Measurements from ENCODE around the gene TMEM51. TPM values are rescaled to one million over a fixed set of nuclear protein-coding genes. Genes with fewer than 3 reads are reported as not detected.

TMEM51 gene
- total RNA-seq, 1 experiment from 2014 or later, result 10.4 TPM

DNA sequence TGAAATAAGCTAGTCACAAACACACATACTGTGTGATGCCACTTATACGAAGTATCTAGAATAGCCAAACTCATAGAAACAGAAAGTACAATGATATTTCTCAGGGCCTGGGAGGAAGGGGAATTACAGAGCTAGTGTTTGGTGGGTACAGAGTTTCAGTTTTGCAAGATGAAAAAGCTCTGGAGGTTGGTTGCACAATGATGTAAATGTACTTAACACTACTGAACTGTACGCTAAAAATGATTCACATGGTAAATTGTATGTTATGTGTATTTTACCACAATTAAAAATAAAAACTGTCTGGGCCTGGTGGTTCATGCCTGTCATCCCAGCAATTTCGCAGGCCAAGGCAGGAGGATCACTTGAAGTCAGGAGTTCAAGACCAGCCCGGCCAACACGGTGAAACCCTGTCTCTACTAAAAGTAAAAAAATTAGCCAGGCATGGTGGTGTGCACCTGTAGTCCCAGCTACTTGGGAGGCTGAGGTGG is 78.2 kb downstream of the TMEM51 start:
- no peaks in the 10 kb centered on the region for H3K9me3 Mint-ChIP-seq
- H3K27ac Mint-ChIP-seq, result no peak overlapping the region
- H3K27me3 Mint-ChIP-seq (ENCODE audit: low read depth), result peaks cover 3% of the 10 kb centered on the region; the same call in 1 of the 2 replicates
- DNase-seq (ENCODE audit: low spot score) (no peak), ATAC-seq (no peak)
- CTCF ChIA-PET, result no interaction called here
- peaks cover 11% of the 10 kb centered on the region for H3K4me1 Mint-ChIP-seq
- no peak overlapping the region for H3K4me3 Mint-ChIP-seq
- POLR2A ChIA-PET, result no interaction called here
- TF ChIP-seq RORB (CRISPR knock-in tag; IDR thresholded peaks at IDR 0.05) (no peak), ZNF232 (CRISPR knock-in tag; IDR thresholded peaks at IDR 0.05) (no peak), FOXP1 (CRISPR knock-in tag; IDR thresholded peaks at IDR 0.05; ENCODE audit: borderline replicate concordance) (no peak), SP1 (CRISPR knock-in tag; conservative IDR thresholded peaks at IDR 0.05) (no peak), MYBL2 (CRISPR knock-in tag; IDR thresholded peaks at IDR 0.05) (no peak), GTF2I (CRISPR knock-in tag; conservative IDR thresholded peaks at IDR 0.05) (no peak), ESRRA (CRISPR knock-in tag; IDR thresholded peaks at IDR 0.05; ENCODE audit: borderline replicate concordance) (no peak), ZNF425 (CRISPR knock-in tag; conservative IDR thresholded peaks at IDR 0.05) (no peak), ETV6 (CRISPR knock-in tag; IDR thresholded peaks at IDR 0.05) (no peak), EMX1 (CRISPR knock-in tag; IDR thresholded peaks at IDR 0.05) (no peak)
- TF ChIP-seq, protein P1, sequence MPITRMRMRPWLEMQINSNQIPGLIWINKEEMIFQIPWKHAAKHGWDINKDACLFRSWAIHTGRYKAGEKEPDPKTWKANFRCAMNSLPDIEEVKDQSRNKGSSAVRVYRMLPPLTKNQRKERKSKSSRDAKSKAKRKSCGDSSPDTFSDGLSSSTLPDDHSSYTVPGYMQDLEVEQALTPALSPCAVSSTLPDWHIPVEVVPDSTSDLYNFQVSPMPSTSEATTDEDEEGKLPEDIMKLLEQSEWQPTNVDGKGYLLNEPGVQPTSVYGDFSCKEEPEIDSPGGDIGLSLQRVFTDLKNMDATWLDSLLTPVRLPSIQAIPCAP (CRISPR knock-in tag; IDR thresholded peaks at IDR 0.05), result no peak
- TF ChIP-seq, protein P2, sequence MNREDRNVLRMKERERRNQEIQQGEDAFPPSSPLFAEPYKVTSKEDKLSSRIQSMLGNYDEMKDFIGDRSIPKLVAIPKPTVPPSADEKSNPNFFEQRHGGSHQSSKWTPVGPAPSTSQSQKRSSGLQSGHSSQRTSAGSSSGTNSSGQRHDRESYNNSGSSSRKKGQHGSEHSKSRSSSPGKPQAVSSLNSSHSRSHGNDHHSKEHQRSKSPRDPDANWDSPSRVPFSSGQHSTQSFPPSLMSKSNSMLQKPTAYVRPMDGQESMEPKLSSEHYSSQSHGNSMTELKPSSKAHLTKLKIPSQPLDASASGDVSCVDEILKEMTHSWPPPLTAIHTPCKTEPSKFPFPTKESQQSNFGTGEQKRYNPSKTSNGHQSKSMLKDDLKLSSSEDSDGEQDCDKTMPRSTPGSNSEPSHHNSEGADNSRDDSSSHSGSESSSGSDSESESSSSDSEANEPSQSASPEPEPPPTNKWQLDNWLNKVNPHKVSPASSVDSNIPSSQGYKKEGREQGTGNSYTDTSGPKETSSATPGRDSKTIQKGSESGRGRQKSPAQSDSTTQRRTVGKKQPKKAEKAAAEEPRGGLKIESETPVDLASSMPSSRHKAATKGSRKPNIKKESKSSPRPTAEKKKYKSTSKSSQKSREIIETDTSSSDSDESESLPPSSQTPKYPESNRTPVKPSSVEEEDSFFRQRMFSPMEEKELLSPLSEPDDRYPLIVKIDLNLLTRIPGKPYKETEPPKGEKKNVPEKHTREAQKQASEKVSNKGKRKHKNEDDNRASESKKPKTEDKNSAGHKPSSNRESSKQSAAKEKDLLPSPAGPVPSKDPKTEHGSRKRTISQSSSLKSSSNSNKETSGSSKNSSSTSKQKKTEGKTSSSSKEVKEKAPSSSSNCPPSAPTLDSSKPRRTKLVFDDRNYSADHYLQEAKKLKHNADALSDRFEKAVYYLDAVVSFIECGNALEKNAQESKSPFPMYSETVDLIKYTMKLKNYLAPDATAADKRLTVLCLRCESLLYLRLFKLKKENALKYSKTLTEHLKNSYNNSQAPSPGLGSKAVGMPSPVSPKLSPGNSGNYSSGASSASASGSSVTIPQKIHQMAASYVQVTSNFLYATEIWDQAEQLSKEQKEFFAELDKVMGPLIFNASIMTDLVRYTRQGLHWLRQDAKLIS (CRISPR knock-in tag; IDR thresholded peaks at IDR 0.05; ENCODE audit: borderline replicate concordance), result no peak
- TF ChIP-seq, protein P3, sequence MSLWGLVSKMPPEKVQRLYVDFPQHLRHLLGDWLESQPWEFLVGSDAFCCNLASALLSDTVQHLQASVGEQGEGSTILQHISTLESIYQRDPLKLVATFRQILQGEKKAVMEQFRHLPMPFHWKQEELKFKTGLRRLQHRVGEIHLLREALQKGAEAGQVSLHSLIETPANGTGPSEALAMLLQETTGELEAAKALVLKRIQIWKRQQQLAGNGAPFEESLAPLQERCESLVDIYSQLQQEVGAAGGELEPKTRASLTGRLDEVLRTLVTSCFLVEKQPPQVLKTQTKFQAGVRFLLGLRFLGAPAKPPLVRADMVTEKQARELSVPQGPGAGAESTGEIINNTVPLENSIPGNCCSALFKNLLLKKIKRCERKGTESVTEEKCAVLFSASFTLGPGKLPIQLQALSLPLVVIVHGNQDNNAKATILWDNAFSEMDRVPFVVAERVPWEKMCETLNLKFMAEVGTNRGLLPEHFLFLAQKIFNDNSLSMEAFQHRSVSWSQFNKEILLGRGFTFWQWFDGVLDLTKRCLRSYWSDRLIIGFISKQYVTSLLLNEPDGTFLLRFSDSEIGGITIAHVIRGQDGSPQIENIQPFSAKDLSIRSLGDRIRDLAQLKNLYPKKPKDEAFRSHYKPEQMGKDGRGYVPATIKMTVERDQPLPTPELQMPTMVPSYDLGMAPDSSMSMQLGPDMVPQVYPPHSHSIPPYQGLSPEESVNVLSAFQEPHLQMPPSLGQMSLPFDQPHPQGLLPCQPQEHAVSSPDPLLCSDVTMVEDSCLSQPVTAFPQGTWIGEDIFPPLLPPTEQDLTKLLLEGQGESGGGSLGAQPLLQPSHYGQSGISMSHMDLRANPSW (CRISPR knock-in tag; conservative IDR thresholded peaks at IDR 0.05; ENCODE audit: low read depth), result no peak
- TF ChIP-seq, protein P4, sequence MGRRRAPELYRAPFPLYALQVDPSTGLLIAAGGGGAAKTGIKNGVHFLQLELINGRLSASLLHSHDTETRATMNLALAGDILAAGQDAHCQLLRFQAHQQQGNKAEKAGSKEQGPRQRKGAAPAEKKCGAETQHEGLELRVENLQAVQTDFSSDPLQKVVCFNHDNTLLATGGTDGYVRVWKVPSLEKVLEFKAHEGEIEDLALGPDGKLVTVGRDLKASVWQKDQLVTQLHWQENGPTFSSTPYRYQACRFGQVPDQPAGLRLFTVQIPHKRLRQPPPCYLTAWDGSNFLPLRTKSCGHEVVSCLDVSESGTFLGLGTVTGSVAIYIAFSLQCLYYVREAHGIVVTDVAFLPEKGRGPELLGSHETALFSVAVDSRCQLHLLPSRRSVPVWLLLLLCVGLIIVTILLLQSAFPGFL (CRISPR knock-in tag; IDR thresholded peaks at IDR 0.05; ENCODE audit: borderline replicate concordance), result no peak
- TF ChIP-seq, protein P5, sequence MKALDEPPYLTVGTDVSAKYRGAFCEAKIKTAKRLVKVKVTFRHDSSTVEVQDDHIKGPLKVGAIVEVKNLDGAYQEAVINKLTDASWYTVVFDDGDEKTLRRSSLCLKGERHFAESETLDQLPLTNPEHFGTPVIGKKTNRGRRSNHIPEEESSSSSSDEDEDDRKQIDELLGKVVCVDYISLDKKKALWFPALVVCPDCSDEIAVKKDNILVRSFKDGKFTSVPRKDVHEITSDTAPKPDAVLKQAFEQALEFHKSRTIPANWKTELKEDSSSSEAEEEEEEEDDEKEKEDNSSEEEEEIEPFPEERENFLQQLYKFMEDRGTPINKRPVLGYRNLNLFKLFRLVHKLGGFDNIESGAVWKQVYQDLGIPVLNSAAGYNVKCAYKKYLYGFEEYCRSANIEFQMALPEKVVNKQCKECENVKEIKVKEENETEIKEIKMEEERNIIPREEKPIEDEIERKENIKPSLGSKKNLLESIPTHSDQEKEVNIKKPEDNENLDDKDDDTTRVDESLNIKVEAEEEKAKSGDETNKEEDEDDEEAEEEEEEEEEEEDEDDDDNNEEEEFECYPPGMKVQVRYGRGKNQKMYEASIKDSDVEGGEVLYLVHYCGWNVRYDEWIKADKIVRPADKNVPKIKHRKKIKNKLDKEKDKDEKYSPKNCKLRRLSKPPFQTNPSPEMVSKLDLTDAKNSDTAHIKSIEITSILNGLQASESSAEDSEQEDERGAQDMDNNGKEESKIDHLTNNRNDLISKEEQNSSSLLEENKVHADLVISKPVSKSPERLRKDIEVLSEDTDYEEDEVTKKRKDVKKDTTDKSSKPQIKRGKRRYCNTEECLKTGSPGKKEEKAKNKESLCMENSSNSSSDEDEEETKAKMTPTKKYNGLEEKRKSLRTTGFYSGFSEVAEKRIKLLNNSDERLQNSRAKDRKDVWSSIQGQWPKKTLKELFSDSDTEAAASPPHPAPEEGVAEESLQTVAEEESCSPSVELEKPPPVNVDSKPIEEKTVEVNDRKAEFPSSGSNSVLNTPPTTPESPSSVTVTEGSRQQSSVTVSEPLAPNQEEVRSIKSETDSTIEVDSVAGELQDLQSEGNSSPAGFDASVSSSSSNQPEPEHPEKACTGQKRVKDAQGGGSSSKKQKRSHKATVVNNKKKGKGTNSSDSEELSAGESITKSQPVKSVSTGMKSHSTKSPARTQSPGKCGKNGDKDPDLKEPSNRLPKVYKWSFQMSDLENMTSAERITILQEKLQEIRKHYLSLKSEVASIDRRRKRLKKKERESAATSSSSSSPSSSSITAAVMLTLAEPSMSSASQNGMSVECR (CRISPR knock-in tag; IDR thresholded peaks at IDR 0.05; ENCODE audit: borderline replicate concordance), result no peak
- TF ChIP-seq, protein P6, sequence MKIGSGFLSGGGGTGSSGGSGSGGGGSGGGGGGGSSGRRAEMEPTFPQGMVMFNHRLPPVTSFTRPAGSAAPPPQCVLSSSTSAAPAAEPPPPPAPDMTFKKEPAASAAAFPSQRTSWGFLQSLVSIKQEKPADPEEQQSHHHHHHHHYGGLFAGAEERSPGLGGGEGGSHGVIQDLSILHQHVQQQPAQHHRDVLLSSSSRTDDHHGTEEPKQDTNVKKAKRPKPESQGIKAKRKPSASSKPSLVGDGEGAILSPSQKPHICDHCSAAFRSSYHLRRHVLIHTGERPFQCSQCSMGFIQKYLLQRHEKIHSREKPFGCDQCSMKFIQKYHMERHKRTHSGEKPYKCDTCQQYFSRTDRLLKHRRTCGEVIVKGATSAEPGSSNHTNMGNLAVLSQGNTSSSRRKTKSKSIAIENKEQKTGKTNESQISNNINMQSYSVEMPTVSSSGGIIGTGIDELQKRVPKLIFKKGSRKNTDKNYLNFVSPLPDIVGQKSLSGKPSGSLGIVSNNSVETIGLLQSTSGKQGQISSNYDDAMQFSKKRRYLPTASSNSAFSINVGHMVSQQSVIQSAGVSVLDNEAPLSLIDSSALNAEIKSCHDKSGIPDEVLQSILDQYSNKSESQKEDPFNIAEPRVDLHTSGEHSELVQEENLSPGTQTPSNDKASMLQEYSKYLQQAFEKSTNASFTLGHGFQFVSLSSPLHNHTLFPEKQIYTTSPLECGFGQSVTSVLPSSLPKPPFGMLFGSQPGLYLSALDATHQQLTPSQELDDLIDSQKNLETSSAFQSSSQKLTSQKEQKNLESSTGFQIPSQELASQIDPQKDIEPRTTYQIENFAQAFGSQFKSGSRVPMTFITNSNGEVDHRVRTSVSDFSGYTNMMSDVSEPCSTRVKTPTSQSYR (CRISPR knock-in tag; IDR thresholded peaks at IDR 0.05), result no peak
- no peaks in the 10 kb centered on the region for H3K36me3 Mint-ChIP-seq
